ENCODE measurements around the gene CCT7.

Gene CCT7

GRCh38 chr2:73294239-73294638 lies 60.1 kb downstream of the CCT7 start:
- DNase-seq (ENCODE audit: low spot score): no peak

- no peak for DNase-seq (ENCODE audit: low spot score)
These were observed 61.8 kb downstream of the CCT7 start for GRCh38 chr2:73295751-73296400.

GRCh38 chr2:73297151-73297559 lies 63.0 kb downstream of the CCT7 start:
- no peak for DNase-seq (ENCODE audit: low spot score)

GRCh38 chr2:73297586-73297985 lies 63.5 kb downstream of the CCT7 start:
- DNase-seq (ENCODE audit: low spot score): no peak

GRCh38 chr2:73300926-73301325 lies 66.8 kb downstream of the CCT7 start:
- no peak for DNase-seq (ENCODE audit: low spot score)

- DNase-seq (ENCODE audit: low spot score): no peak
These were observed 67.5 kb downstream of the CCT7 start for GRCh38 chr2:73301636-73302035.
